HL-60 (cell line): ENCODE measurements around the gene IL1RAPL2.

Source experiments
- DNase-seq, 2 experiments: peaks; one replicate each; pipeline ENCODE4 v3.0.0-alpha.2; 2010 to 2020; ENCODE audit warnings: low read depth in 1 of 2, low spot score in 1 of 2
- H3K27ac ChIP-seq: fragments of 250-450 bp; sonication (Bioruptor Pico); replicated peaks from 2 replicates; pipeline ENCODE4 v1.5.1; 2020; ENCODE audit warnings: mild to moderate bottlenecking, moderate library complexity
- H3K27me3 ChIP-seq: fragments of 250-450 bp; sonication (Bioruptor Pico); 2 replicates; pipeline ENCODE4 v1.5.1; 2021; ENCODE audit warnings: mild to moderate bottlenecking, moderate library complexity; ENCODE audit not compliant: insufficient read depth, poor library complexity, severe bottlenecking
- H3K4me3 ChIP-seq: replicated peaks from 2 replicates; pipeline ENCODE4 v1.5.1; 2011; ENCODE audit warnings: mild to moderate bottlenecking, control low read depth, low read length; ENCODE audit not compliant: insufficient read depth
- CTCF ChIP-seq: IDR thresholded peaks from one replicate; pipeline ENCODE4 v1.5.1; 2011; ENCODE audit warnings: low read length, control low read depth, inconsistent platforms; ENCODE audit not compliant: insufficient read depth
- GABPA ChIP-seq: IDR thresholded peaks from 2 replicates; pipeline ENCODE4 v1.6.1; 2012; ENCODE audit warnings: low read depth
- POLR2AphosphoS5 ChIP-seq: IDR thresholded peaks from 2 replicates; pipeline ENCODE4 v1.6.1; 2012; ENCODE audit warnings: low read depth
- REST ChIP-seq: IDR thresholded peaks from 2 replicates; pipeline ENCODE4 v1.6.1; 2012; ENCODE audit warnings: low read depth; ENCODE audit not compliant: insufficient replicate concordance
- SPI1 ChIP-seq: IDR thresholded peaks from 2 replicates; pipeline ENCODE4 v1.6.1; 2012; ENCODE audit warnings: low read depth, mild to moderate bottlenecking, borderline replicate concordance

IL1RAPL2 gene

GRCh38 chrX:105241056-105241455 is 675.1 kb downstream of the IL1RAPL2 start:
- no peak for DNase-seq
- H3K27me3 ChIP-seq: no peaks in the 10 kb centered on the region
- no peak overlapping the region for H3K4me3 ChIP-seq
- TF ChIP-seq POLR2AphosphoS5 (no peak), REST (no peak), SPI1 (no peak), CTCF (no peak), GABPA (no peak)
- no peak overlapping the region for H3K27ac ChIP-seq

- no peak for TF ChIP-seq GABPA
- TF ChIP-seq CTCF: no peak
- no peak for TF ChIP-seq POLR2AphosphoS5
- TF ChIP-seq REST: no peak
- no peak for TF ChIP-seq SPI1
- Histone ChIP-seq H3K4me3 (no peak overlapping the region), H3K27me3 (no peaks in the 10 kb centered on the region), H3K27ac (no peak overlapping the region)
- DNase-seq: no peak
These were observed 694.5 kb downstream of the IL1RAPL2 start for GRCh38 chrX:105260291-105261043.

- H3K4me3 ChIP-seq: no peak overlapping the region
- no peaks in the 10 kb centered on the region for H3K27me3 ChIP-seq
- H3K27ac ChIP-seq: no peak overlapping the region
- TF ChIP-seq POLR2AphosphoS5 (no peak), SPI1 (no peak), GABPA (no peak), REST (no peak), CTCF (no peak)
- DNase-seq: no peak
These were observed 697.2 kb downstream of the IL1RAPL2 start for GRCh38 chrX:105263171-105263570.
